ENCODE measurements around the gene SPP1.

Gene SPP1

GRCh38 chr4:87957061-87957460, 18.5 kb upstream of the SPP1 start:
- DNase-seq, result no peak

DNA sequence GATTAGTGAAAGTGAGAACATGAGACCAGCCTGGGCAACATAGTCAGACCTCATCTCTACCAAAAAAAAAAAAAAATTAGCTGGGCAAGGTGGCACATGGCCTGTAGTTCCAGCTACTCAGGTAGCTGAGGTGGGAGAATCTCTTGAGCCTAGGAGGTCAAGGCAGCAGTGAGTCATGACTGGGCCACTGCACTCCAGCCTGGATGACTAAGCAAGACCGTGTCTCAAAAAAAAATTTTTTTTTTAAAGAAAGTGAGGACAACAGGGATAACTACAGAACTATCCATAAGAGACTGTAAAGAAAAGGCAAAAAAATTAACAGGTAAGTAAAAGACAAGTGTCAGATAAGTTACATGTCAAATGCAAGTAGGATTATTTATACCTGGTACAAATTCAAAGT, 13.5 kb upstream of the SPP1 start:
- no peak for DNase-seq

GRCh38 chr4:87962398-87963146, 12.9 kb upstream of the SPP1 start:
- no peak for DNase-seq

DNA sequence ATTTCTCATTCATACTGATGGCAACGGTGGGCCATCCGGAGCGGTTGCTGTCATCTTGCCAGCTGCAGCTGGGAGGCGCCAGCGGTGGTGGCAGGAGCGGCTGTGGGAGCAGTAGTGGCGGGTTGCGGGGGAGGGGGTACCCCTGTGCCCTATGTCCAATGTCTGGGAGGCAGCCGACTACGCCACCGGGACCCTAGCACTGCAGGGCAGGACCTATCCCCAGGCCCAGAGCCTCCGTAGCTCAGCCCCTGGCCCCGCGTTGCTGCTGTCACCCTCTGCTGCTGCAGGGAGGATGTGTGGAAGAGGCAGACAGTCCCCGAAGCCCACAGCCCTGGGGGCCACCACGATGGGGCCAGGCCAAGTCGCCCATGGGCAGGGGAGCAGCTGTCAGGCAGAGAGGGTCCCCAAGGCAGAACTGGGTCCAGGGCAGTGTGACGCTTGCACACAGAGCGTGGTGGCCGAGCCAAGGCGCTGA, 10.0 kb upstream of the SPP1 start:
- no peak for DNase-seq

DNA sequence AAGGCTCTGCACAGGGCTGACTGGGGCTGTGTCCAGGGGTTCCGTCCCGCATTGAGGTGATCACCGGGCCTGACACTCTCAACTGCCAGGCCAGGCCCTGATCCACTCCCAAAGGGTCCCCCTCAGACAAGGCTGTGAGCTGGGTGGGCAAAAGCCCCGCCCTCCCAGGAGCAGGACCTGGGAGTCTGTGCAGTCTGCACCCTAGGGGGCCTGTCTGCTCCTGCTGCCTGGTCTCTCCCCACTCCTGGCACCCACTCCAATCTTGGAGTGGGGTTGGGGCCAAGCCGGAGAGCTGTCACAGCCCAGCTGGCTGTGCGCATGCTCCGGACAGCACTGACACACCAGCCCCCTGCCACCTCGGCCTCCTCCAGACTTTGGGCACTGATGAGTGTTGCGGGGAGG, 9.4 kb upstream of the SPP1 start:
- no peak for DNase-seq

GRCh38 chr4:87967193-87967592, 8.3 kb upstream of the SPP1 start:
- no peak for DNase-seq

GRCh38 chr4:87970121-87970520, 5.4 kb upstream of the SPP1 start:
- DNase-seq, result no peak

- no peak for DNase-seq
Observed at GRCh38 chr4:87971866-87972265, 3.6 kb upstream of the SPP1 start.

DNA sequence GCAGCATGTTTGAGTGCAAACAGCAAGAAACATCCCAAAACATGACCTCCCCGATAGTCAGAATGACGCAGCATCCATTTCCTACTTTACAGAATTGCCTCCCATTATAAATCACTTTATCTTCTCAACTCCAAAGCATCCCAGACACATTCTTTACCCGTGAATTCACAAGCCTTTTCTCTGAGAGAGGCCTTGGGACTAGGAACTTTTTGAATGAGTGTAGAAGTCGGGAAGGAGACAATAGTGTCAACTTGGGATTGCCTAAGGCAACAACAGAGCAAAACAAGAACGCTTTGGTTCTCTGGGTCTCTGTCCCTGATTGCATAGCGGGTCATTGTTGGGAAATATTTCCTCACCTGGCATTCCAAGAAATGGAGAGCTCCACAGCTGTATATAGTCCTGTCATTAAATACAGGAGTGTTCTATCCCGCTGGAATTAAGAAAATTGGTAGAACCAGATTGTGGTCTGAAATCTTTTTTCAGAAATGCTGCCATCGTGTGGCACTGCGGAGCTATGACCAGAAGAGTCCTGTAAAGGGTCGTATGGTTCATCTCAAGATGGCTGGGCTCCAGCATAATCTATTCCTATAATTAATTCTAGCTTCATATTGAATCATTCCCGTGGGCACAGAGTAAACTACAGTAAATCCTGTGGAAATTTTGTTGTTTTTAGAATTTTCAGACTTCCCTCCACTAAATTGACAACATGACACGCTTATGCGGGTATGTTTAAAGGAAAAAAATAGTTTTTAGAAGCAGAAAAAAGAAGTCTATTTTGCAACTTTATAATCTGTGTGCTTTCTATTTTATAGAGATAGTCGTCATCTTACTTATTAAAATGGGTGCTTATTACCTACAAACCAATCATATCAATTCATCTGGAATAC, 2.0 kb upstream of the SPP1 start:
- peak; percentile 47 for DNase-seq

GRCh38 chr4:87974856-87975462, 555 bp upstream of the SPP1 start:
- DNase-seq, result no peak

DNA sequence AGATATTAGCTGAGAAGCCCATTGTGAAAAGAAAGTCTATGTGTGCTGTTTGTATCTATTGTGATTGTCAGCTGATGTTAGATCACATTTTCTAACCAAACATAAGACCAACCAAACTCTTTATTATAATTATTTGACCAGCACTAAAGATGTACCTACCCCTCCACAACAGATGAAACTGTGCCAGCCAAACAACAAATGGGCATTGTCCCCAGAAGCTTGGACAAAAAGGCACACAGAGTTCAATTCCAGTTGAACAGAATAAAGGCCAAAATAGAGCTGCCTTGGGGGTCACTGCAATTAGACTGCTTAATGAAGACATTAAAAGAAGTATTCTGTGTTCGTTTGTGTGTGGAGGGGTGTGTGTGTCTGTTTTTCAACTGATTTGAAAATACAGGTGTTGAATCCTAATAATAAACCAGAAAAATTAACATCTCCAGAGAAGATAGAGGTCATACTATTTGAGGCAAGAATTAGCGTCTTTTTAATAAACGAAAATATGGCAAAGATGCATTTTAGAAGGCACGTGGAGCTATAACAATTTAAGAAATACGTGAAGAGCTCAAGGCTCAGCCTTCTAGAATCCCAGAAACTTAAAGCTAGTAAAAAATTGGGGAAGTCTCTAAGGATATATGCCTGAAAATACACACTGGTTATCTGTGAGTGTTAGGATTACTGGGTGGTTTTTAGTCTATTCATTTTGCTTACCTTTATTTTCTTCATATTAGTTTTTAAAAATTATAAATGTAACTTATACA, 2.2 kb downstream of the SPP1 start:
- no peak for DNase-seq

DNA sequence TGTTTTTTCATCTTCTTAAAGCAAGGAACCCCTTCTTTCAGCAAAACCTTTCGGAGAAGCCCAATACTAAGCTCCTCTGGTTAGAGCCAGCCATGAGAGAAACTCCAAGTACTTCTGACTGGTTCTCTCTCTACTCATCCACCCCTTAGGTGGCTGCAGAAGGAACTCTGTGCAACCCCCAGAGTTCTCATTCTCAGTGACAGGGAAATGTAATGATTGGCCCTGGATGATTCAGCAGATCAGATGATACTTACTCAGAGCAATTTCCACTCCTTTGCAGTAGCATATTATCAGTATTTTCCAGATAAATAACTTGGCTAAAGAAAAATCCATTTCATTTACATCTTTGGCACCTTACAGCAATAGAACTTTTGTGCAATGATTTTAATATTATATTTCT, 3.2 kb downstream of the SPP1 start:
- DNase-seq, result no peak

- DNase-seq, result no peak
Observed at GRCh38 chr4:87979810-87980209, 4.3 kb downstream of the SPP1 start.

- no peak for DNase-seq
Observed at GRCh38 chr4:87981486-87981885, 6.0 kb downstream of the SPP1 start.

GRCh38 chr4:87982036-87982435, 6.5 kb downstream of the SPP1 start:
- DNase-seq, result no peak

DNA sequence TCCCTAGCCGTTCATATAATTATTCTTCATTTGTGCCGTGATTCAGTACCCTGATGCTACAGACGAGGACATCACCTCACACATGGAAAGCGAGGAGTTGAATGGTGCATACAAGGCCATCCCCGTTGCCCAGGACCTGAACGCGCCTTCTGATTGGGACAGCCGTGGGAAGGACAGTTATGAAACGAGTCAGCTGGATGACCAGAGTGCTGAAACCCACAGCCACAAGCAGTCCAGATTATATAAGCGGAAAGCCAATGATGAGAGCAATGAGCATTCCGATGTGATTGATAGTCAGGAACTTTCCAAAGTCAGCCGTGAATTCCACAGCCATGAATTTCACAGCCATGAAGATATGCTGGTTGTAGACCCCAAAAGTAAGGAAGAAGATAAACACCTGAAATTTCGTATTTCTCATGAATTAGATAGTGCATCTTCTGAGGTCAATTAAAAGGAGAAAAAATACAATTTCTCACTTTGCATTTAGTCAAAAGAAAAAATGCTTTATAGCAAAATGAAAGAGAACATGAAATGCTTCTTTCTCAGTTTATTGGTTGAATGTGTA, 7.0 kb downstream of the SPP1 start:
- no peak for DNase-seq

DNA sequence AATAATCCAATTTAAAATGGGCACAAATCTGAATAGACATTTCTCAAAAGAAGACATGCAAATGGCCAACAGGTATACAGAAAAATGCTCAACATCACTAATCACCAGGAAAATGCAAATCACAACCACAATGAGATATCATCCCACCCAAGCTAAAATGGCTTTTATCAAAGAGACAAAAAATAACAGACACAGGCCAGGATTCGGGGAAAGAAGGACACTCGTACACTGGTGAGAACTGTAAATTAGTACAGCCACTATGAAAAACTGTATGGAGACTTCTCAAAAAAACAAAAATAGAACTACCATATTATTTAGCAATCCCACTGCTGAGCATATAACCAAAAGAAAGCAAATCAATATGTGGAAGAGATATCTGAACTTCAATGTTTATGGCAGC, 8.5 kb downstream of the SPP1 start:
- DNase-seq, result no peak

GRCh38 chr4:87985097-87985886, 9.8 kb downstream of the SPP1 start:
- DNase-seq, result peak; percentile 56

DNA sequence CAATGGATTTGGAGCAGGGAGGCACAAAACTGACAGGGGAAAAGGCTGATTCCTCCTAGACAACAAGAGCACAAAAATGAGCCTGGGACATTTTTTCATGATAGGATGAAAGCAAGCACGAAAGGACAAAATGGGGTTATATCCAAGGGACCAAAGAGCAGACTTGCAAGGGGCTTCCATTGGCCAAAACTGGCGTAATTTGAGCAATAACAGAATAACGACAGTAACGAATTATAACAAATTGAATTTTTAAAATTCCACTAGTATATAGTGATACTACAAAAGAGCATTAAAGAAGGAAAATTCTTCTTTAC, 10.3 kb downstream of the SPP1 start:
- no peak for DNase-seq

DNA sequence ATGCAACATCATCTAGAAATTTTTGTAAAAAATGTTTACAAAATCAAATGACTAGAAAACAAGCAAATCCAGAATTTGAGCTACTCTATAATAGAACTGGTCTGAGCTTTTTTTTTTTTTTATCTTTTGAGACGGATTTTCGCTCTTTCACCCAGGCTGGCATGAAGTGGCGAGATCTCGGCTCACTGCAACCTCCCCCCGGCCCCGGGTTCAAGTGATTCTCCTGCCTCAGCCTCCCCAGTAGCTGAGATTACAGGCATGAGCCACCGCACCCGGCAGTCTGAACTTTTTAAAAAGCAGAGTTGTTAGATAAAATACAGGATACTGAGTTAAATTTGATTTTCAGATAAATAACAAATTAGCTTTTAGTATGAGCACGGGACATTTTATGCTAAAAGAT, 11.0 kb downstream of the SPP1 start:
- DNase-seq, result no peak

- no peak for DNase-seq
Observed at GRCh38 chr4:87989765-87990164, 14.3 kb downstream of the SPP1 start.

GRCh38 chr4:87995435-87995834, 19.9 kb downstream of the SPP1 start:
- no peak for DNase-seq

Data from stimulated activated CD8-positive, alpha-beta memory T cell treated with anti-CD3 and anti-CD28 coated beads, Interleukin-4, amount 100 ng/mL, for 48 hours (primary cell).